B cell (primary cell): ENCODE results near the gene UCN3.

Experiments
- EZH2 ChIP-seq: IDR thresholded peaks from 2 replicates; pipeline ENCODE4 v1.6.1; 2012; ENCODE audit warnings: borderline replicate concordance, low read depth, mild to moderate bottlenecking, moderate library complexity, low read length; ENCODE audit not compliant: insufficient read depth, poor library complexity, severe bottlenecking
- TF ChIP-seq, protein P1 (sequence below): fragments of 200-600 bp; IDR thresholded peaks from one replicate; pipeline ENCODE4 v1.8.0; 2022; ENCODE audit warnings: antibody characterized with exemption, mild to moderate bottlenecking

DNA sequence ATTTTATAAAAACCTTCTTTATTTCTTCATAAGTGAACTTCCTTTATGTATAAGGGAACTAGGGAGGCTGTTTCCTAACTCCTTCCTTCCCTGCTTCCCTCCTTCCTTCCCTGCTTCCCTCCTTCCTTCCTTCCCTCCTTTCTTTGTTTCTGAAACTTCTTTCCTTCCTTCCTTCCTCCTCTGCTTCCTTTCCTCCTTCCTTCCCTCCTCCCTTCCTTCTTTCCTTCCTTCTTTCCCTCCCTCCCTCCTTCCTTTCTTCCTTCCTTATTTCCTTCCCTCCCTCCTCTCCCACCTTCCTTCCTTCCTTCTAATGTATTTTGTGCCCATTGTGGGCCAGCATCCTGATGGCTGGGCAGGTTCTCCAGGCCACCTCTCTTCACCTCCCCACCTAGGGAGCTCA is 26.8 kb upstream of the UCN3 start:
- TF ChIP-seq, protein P1, sequence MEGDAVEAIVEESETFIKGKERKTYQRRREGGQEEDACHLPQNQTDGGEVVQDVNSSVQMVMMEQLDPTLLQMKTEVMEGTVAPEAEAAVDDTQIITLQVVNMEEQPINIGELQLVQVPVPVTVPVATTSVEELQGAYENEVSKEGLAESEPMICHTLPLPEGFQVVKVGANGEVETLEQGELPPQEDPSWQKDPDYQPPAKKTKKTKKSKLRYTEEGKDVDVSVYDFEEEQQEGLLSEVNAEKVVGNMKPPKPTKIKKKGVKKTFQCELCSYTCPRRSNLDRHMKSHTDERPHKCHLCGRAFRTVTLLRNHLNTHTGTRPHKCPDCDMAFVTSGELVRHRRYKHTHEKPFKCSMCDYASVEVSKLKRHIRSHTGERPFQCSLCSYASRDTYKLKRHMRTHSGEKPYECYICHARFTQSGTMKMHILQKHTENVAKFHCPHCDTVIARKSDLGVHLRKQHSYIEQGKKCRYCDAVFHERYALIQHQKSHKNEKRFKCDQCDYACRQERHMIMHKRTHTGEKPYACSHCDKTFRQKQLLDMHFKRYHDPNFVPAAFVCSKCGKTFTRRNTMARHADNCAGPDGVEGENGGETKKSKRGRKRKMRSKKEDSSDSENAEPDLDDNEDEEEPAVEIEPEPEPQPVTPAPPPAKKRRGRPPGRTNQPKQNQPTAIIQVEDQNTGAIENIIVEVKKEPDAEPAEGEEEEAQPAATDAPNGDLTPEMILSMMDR, result no peak
- TF ChIP-seq EZH2, result no peak
